Stomach (tissue), 9 donors: ENCODE results near the gene EPB41. TPM values are rescaled to one million over a fixed set of nuclear protein-coding genes. Genes with fewer than 3 reads are reported as not detected.
A peak's percentile ranks its signal among the peaks of the same experiment; 100 is the strongest.

Experiments used
- DNase-seq, 2 donors: peaks; one replicate each; pipeline versions ENCODE4 v3.0.0 to v3.0.0-alpha.2; 2013 to 2019
- H3K27ac ChIP-seq, 5 donors: fragments of 200-600 bp in 4 of 5; sonication (generic) in 4 of 5; one replicate each; pipeline ENCODE4 v1.5.1; 2013 to 2019; ENCODE audit warnings: mild to moderate bottlenecking in 1 of 5, moderate library complexity in 1 of 5
- H3K27me3 ChIP-seq, 3 donors: fragments of 200-600 bp; sonication (generic); one replicate each; pipeline ENCODE4 v1.5.1; 2017 to 2019; ENCODE audit warnings: mixed run types in 1 of 3
- H3K36me3 ChIP-seq, 4 donors: fragments of 200-600 bp; sonication (generic); 1 replicate in 3 of 4; 2 replicates in 1 of 4; pipeline ENCODE4 v1.5.1; 2016 to 2019
- H3K4me1 ChIP-seq, 4 donors: fragments of 200-600 bp; sonication (generic); one replicate each; pipeline ENCODE4 v1.5.1; 2016 to 2019
- H3K4me3 ChIP-seq, 4 donors: fragments of 200-600 bp; sonication (generic) in 3 of 4; one replicate each; pipeline ENCODE4 v1.5.1; 2016 to 2019; ENCODE audit warnings: mild to moderate bottlenecking in 1 of 4
- H3K9me3 ChIP-seq, 4 donors: fragments of 200-600 bp; sonication (generic); one replicate each; pipeline ENCODE4 v1.5.1; 2016 to 2019
- EP300 ChIP-seq: sonication (generic); formaldehyde crosslinking; IDR thresholded peaks from one replicate; pipeline ENCODE4 v1.6.1; 2017; ENCODE audit warnings: antibody characterized with exemption
- POLR2A ChIP-seq, 4 donors: fragments of 450-650 bp; IDR thresholded peaks; one replicate each; pipeline ENCODE4 v1.6.1; 2016; ENCODE audit warnings: antibody characterized with exemption in 4 of 4, control low read depth in 2 of 4, mild to moderate bottlenecking in 1 of 4, moderate library complexity in 1 of 4
- POLR2AphosphoS5 ChIP-seq, 3 donors: sonication (generic); formaldehyde crosslinking; IDR thresholded peaks; one replicate each; pipeline ENCODE4 v1.6.1; 2016; ENCODE audit warnings: antibody characterized with exemption in 3 of 3
- WGBS, 5 donors: extraction: QIAGEN DNeasy Blood & Tissue Kit in 3 of 5; methylation state at CpG; one replicate each; pipeline versions ENCODE4 v1.1.5 to v1.1.7; 2013 to 2018; 5-methylcytosine and 5-hydroxymethylcytosine counted together
- intact Hi-C: fragments of 100-400 bp; cut with DNase I; formaldehyde crosslinking; loops from one replicate; pipeline ENCODE4 v1.15.1; 2023; ENCODE audit warnings: low total_unique reads
- polyA plus RNA-seq, 3 donors: library from polyadenylated mRNA; stranded (reverse); fragments of 200-250 nt; gene quantifications; one replicate each; pipeline ENCODE4 v1.2.3, GENCODE V29; 2013
- total RNA-seq, 5 donors: library from RNA; depleted of rRNA; stranded (reverse); fragments of >200 nt; gene quantifications; one replicate each; pipeline versions ENCODE4 v1.1.0 to v1.2.3, GENCODE V29; 2014 to 2016
- TF ChIP-seq, protein P1 (sequence below), 7 experiments: fragments of 450-650 bp in 4 of 7; fragments of 200-600 bp in 3 of 7; sonication (generic) in 3 of 7; IDR thresholded peaks; one replicate each; pipeline ENCODE4 v1.5.1; 2016 to 2019; ENCODE audit warnings: antibody characterized with exemption in 7 of 7, control low read depth in 2 of 7, mild to moderate bottlenecking in 1 of 7
- donor health status: healthy with polysubstance abuse.
- donor health status: Bipolar disorder and iron deficiency.
- donor health status: healthy.

The EPB41 gene
- total and polyA plus RNA-seq, 8 donors = 6.4 to 112 (median 48.1) TPM

DNA sequence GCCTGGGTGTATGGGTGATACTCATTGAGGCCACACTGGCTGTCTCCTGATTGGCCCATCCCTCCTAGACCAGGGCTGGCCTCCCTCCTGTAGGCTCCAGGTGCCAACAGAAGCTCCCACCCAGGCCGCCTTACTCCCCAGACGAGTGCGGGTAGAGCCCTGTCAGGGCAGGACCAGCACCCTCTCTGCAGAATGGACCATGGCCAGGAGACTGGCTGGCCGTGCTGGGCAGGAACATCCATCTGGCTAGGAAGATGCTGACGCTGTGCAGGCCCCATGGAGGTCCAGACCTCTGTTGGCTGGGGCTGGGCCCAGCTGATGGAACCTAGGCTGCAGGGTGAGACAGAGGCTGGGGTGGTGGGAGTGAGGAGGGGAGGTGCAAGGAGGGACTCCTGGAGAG is 25.0 kb upstream of the EPB41 start:
- intact Hi-C loops = loop anchor here (10.0 kb wide), 1 partner anchor 315 kb away; no protein-coding TSS in a partner anchor

DNA sequence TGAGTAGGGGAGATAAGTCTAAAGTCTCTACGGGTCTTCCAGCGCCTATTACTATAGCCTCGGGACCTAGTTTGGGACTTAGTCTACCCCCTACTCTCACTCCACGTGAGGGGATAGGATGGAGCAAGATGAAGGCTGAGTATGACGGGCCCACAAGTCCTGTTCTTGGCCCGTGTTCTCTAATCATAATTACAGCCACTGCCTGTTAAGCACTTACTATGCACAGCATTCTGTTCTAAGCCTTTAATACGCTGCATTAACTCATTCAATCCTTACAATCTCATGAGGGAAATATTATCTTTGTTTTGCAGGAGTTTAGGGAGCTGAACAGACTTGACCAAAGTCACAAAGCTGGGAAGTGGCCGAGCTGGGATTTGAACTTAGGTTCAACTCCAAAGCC is 23.9 kb upstream of the EPB41 start:
- no peak for DNase-seq
- H3K4me3 ChIP-seq = no peak overlapping the region
- H3K27ac ChIP-seq = peak overlapping the region in 1 of 5 donors; percentile 32
- intact Hi-C loops = no loop called here
- TF ChIP-seq POLR2A (IDR thresholded peaks at IDR 0.05) = no peak
- TF ChIP-seq POLR2AphosphoS5 (IDR thresholded peaks at IDR 0.05) = no peak
- peaks cover 22 to 41% (median 37%) of the 10 kb centered on the region in 4 donors for H3K4me1 ChIP-seq
- H3K27me3 ChIP-seq = no peaks in the 10 kb centered on the region
- H3K36me3 ChIP-seq = peaks cover 0 to 13% (median 8%) of the 10 kb centered on the region in 4 donors
- H3K9me3 ChIP-seq = no peaks in the 10 kb centered on the region
- 79 to 84% (median 82%) methylated on average over 8 of the region's 8 CpGs for WGBS, 5 donors

More for the DNA sequence above, 25.0 kb upstream of the EPB41 start:
- 70 to 91% (median 89%) methylated on average over 4 to 5 of the region's 5 CpGs for WGBS, 5 donors
- Histone ChIP-seq H3K9me3 (no peaks in the 10 kb centered on the region), H3K27me3 (no peaks in the 10 kb centered on the region), H3K4me1 (peaks cover 30 to 50% (median 48%) of the 10 kb centered on the region in 4 donors), H3K36me3 (peaks cover 0 to 10% (median 7%) of the 10 kb centered on the region in 4 donors), H3K4me3 (no peak overlapping the region), H3K27ac (no peak overlapping the region)
- DNase-seq = no peak
- TF ChIP-seq, protein P1, sequence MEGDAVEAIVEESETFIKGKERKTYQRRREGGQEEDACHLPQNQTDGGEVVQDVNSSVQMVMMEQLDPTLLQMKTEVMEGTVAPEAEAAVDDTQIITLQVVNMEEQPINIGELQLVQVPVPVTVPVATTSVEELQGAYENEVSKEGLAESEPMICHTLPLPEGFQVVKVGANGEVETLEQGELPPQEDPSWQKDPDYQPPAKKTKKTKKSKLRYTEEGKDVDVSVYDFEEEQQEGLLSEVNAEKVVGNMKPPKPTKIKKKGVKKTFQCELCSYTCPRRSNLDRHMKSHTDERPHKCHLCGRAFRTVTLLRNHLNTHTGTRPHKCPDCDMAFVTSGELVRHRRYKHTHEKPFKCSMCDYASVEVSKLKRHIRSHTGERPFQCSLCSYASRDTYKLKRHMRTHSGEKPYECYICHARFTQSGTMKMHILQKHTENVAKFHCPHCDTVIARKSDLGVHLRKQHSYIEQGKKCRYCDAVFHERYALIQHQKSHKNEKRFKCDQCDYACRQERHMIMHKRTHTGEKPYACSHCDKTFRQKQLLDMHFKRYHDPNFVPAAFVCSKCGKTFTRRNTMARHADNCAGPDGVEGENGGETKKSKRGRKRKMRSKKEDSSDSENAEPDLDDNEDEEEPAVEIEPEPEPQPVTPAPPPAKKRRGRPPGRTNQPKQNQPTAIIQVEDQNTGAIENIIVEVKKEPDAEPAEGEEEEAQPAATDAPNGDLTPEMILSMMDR (IDR thresholded peaks at IDR 0.05) = no peak
- TF ChIP-seq EP300 (no peak), POLR2A (IDR thresholded peaks at IDR 0.05) (no peak)

DNA sequence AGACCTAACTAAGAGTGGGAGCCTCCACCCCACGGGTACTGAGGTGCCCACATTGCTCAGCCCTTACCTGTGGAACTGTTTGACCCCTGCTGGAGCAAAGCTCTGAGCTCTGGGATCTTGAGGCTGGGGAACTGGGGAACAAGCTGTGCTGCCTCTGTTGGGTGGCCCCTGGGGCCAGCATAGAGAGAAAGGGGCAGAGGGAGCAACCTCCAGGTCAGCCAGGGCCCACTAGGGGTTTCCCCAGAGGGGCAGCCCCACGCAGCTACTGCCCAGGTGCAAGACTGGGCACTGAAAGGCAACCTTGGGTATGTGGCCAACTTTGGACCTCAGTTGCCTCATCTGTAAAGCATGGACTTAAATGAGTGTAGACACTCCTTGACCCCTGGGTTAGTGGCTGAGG is 23.5 kb upstream of the EPB41 start:
- intact Hi-C loops = no loop called here
- TF ChIP-seq POLR2A (IDR thresholded peaks at IDR 0.05) (no peak), EP300 (no peak), POLR2AphosphoS5 (IDR thresholded peaks at IDR 0.05) (no peak)
- TF ChIP-seq, protein P1 (IDR thresholded peaks at IDR 0.05) = no peak
- Histone ChIP-seq H3K9me3 (no peaks in the 10 kb centered on the region), H3K4me1 (peaks cover 20 to 38% (median 35%) of the 10 kb centered on the region in 4 donors), H3K4me3 (no peak overlapping the region), H3K27ac (peak overlapping the region in 1 of 5 donors; percentile 32), H3K27me3 (no peaks in the 10 kb centered on the region), H3K36me3 (peaks cover 0 to 14% (median 8%) of the 10 kb centered on the region in 4 donors)
- DNase-seq = no peak
- 71 to 83% (median 82%) methylated on average over 1 to 2 of the region's 2 CpGs for whole genome bisulfite sequencing, 5 donors

DNA sequence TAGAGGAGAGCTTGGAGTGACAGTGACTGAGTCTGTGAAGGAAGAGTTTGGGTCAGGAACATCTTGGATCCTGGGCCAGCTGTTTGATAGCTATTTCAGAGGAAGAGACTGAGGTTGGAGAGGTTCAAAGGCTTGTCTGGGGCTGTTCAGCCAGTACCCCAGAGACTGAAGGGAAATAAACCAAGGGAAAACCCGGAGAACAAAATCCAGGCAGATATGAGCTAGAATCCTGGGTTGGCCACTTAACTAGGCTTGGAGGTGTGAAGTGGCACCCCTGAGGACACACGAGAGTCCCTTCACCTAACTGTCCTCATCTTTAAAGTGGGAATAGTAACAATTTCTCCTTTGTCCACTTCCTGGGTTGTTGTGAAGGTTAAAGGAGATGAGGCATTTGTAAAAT is 23.1 kb upstream of the EPB41 start:
- DNase-seq = no peak
- intact Hi-C loops = no loop called here
- 86 to 92% (median 90%) methylated on average over 2 of the region's 2 CpGs for WGBS, 5 donors
- H3K27me3 ChIP-seq = no peaks in the 10 kb centered on the region
- TF ChIP-seq, protein P1 (IDR thresholded peaks at IDR 0.05) = no peak
- TF ChIP-seq EP300 (no peak), POLR2AphosphoS5 (IDR thresholded peaks at IDR 0.05) (no peak), POLR2A (IDR thresholded peaks at IDR 0.05) (no peak)
- H3K36me3 ChIP-seq = peaks cover 0 to 14% (median 8%) of the 10 kb centered on the region in 4 donors
- H3K9me3 ChIP-seq = no peaks in the 10 kb centered on the region
- peaks cover 16 to 36% (median 32%) of the 10 kb centered on the region in 4 donors for H3K4me1 ChIP-seq
- no peak overlapping the region for H3K4me3 ChIP-seq
- no peak overlapping the region for H3K27ac ChIP-seq

DNA sequence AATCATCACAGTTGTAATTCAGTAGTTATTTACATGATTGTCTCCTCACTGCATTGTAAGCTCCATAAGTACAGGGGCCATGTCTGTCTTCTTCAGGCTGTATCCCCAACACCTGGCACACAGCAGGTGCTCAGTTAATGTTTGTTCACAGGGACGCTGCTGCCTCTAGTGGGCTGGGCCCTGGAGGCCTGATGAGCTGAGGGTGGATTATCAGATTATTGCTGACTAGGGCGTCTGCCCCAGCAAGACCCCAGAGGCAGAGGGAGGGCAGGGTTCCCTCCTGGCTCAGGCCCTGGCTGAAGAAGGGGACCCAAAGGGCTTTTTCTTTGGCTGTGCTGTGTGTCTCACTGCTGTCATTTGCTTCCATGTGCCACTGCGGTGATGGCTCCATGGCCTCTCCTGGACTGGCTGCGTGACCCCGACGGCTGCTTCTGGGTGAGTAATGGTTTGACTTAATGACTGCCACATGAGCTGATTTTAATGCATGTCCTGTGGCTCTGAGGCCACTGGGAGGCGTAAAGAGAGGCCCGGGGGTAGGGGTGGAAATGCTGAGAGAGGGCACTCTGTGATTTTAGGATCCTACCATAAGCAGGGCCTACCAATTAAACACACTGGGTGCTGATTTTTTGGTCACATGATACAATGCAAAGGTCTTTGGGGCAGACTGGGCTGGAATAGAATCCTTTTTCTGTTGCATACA is 20.8 kb upstream of the EPB41 start:
- Histone ChIP-seq H3K27ac (no peak overlapping the region), H3K4me3 (no peak overlapping the region), H3K36me3 (peaks cover 0 to 14% (median 8%) of the 10 kb centered on the region in 4 donors), H3K9me3 (no peaks in the 10 kb centered on the region), H3K27me3 (no peaks in the 10 kb centered on the region), H3K4me1 (peaks cover 0 to 31% (median 20%) of the 10 kb centered on the region in 4 donors)
- 69 to 81% (median 79%) methylated on average over 8 of the region's 8 CpGs for WGBS, 5 donors
- intact Hi-C loops = no loop called here
- TF ChIP-seq EP300 (no peak), POLR2AphosphoS5 (IDR thresholded peaks at IDR 0.05) (no peak), POLR2A (IDR thresholded peaks at IDR 0.05) (no peak)
- TF ChIP-seq, protein P1 (IDR thresholded peaks at IDR 0.05) = no peak
- no peak for DNase-seq
